HG03558 (cell line): ENCODE results near the gene PASK.

Source experiments
- ATAC-seq: cut with Tn5 transposase; IDR thresholded peaks from one replicate; pipeline ENCODE4 v1.9.1; 2021; ENCODE audit warnings: moderate number of reproducible peaks; ENCODE audit not compliant: unreplicated experiment; ENCODE audit errors: extremely low read depth

PASK gene

DNA sequence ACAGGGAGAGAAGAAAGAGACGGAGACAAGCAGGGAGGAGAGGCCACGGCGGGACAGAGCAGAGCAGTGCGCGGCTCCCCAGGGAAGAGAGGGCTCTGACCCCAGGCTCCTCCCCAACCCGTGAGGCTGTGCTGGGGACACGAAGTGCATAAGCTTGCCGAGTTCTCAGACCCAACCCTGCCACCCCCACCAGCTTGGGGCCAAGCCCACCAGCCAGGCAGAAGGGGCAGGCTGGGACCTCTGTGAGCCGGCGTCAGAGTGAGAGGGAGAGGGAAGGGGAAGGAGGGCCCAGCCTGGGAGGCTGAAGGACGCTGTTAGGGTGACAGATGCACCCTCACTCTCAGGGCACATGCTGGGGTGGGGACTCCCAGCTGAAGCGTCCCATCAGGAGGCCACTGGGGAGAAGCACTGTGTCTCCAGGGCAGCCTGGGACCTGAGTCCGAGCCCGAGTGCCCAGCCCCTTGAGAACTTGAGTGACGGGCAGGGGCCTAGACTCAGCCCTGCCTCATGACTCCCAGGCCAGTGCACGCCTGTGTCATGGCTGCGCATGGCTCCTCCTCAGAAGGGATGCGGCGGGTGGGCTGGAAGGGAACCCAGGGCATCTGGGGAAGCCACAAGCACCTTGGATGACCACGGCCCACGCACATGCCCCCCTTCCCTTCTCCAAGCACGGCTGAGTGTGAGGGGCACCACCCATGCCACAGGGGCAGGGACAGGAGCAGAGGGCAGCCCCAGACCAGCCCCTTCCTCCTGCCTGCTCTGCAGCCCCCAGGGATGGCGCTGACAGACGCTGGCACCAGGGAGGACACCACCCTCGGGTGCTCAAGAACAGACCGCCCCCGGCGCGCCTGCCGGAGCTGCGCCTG is 78.2 kb downstream of the PASK start:
- ATAC-seq, result no peak

DNA sequence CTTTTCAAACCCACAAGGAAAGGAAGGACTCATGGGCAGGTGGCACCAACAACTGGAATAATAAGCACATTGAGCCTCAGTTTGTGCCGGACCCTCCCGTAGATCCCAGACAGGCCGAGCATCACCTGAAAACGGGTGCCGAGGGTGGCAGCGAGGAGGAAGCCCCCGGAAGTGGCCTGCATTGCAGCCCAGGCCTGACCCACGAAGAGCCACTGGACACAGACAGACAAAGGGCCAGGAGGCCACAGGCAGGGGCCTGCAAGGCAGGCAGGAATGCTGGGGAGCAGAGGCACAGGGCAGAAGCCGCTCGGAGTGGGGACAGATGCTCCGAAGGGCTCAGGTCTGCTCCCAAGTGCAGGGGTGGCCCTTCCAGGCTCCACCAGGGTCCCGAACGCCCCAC is 78.9 kb downstream of the PASK start:
- ATAC-seq, result no peak

DNA sequence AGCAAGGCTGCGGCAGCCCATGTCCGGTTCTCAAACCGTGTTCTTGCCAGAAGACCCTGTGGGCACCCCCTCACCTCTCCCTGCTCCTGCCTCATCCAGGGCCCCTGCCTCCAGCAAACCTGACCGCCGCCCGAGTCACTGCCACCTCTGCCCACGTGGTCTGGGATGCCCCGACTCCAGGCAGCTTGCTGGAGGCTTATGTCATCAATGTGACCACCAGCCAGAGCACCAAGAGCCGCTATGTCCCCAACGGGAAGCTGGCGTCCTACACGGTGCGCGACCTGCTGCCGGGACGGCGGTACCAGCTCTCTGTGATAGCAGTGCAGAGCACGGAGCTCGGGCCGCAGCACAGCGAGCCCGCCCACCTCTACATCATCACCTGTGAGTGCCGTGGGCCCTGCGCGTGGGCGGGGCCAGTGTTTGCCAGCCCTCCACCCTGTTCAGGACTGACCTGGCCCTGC is 79.4 kb downstream of the PASK start:
- no peak for ATAC-seq

DNA sequence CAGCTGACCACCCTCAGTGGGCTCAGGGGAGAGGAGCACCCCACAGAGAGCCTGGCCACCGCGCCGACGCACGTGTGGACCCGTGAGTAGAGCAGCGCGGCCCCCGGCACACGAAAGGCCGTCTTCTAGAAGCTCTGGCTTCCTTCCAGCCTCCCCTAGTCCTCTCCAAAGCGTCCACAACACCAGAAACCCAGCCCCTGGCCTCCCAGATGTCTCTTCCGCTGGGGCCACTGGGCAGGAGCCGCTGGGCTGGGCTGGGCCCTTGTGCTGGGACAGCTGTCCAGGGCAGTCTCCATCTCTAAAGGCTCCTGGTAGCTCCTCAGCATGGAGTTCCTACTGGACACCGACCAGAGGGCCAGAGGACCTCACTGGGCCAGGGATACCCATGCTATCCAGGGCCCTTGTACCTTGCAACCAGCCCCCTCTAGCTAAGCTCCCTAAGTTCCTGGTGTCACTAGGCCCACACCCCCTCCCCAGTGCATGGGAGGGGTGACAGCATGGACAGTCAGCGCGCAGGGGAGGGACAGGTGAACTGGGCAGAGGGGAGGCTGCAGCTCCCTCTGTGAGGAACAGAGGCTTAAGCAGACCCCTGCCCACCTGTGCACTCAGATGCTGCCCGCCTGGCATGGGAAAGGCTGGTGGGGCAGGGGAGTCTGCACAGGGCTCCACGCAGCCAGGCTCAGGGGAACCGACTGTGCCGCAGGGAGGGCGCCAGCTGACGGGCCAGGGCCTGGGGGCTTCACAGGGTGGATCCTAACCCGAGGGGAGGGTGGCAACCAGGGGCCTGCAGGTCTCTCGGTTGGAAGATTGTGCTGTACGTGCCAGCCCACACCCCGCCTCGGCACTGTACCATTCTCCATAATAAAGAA is 80.1 kb downstream of the PASK start:
- no peak for ATAC-seq

DNA sequence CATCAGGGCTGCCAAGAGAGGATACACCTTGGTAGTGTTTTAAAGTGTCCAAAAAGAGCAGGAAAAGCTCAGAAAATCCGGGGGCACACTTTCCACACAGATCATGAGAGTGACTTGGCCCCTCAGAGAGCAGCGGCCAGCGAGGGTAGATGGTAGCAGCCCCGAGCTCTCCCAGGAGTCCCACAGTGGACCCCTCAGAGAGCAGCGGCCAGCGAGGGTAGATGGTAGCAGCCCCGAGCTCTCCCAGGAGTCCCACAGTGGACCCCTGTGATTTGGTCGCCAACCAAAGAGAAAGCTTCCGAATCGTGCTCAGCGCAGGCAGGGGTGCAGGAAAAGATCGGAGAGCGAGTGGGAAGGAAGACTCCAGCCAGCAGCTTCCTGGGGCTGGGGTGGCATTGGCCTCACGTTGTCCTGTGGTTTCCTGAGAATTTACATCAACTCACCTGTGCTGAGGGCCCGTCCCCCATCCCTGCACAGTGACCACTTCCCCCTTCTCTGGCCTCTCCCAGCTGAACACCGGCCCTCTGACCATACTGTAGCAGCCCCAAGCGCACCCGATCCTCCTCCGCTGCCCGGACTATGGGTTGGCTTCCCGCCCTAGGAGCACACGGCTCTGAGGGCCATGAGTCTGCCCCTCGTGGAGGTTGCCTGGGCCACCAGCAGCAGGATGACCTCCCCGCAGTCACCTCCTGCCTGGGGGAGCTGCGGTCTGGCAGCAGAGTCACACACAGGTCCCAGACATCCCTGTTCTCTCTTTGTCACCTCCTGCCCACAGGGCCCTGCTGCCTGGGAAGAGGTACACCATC is 80.9 kb downstream of the PASK start:
- no peak for ATAC-seq

DNA sequence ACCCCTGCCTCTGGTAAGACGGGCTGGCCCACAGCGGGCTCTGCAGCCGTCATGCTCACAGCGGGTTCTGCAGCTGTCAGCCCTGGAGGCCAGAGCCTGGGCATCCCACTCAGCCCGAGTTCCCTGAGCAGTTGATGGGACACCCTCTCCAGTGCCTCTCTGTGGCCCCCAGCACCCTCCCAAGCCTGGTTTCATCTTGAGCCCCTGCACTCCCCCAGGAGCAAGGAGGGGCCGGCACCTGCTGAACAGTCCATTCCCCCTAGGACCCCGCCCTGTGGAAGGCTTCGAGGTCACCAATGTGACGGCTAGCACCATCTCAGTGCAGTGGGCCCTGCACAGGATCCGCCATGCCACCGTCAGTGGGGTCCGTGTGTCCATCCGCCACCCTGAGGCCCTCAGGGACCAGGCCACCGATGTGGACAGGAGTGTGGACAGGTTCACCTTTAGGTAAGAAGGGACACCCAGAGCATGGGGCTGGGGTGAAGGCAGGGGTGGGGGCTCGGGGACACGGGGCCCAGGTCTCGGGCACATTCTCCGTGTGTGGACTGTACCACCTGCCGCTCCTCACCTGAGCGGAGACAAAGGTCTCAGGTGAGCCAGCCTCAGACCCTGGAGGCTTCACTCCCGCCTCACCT is 81.7 kb downstream of the PASK start:
- ATAC-seq, result no peak

DNA sequence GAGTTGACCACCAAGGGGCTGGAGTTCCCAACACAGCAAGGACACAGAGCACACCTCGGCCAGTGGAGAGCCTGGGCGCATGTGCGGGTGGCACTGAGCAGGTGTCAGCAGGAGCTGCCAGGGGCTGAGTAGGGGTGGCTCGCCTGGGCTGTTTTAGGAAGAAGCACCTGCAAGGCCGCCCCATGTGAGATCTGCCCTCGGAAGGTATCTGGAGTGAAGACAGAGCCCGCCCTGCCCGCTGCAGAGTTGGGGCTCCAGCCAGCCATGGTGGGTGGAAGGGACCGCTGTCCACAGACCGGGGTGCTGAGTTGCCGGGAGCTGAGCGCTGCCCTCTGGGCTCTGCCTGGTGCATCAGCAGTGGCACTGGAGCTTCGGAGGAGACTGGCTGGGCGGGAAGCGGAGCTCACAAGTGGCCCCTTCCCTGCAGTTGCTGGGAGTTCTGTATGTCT is 82.4 kb downstream of the PASK start:
- no peak for ATAC-seq

DNA sequence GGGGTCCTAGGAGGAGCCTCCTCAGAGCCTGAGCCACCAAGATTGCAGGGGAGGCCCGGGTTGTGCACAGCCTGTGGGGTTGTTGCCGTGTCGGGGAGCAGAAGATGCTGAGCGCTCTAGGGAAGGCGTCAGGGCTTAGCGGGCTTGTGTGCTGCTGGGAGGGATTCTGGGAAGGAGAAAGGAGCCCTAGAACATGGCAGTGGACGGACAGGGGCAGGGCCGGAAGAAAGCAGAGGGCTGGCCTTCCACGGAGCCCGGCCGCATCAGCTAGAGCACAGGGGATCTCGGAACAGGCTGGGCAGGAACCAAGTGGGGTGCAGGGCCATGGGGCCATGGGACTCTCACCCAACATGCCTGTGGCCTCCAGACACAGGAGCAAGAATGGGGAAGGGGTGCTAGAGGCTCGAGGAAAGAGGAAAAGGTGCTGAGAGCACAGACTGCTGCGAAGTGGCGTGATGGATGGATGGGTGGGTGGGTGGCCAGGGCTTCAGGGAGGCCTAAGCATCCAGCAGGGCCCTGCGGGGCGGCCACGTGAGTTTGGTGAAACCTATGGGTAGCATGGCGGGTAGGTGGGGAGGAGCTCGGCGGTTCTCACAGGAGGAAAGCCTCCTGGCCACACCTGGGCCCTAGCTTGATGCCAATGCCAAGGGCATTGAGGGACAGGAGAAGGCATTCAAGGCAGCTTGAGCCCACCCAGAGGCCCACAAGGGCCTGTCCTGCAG is 82.9 kb downstream of the PASK start:
- ATAC-seq, result no peak

DNA sequence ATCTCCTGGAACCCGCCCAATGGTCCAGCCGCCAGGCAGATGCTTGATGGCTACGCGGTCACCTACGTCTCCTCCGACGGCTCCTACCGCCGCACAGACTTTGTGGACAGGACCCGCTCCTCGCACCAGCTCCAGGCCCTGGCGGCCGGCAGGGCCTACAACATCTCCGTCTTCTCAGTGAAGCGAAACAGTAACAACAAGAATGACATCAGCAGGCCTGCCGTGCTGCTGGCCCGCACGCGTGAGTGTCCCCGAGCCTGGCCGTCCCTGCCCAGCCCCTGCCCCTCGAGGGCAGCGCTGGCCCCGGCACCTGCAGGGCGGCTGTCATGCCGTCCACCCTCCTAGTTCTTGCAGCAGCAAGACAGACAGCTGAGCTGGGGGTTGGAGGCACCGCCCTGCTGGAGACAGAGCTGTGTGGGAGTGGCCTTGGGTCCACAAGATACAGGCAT is 83.9 kb downstream of the PASK start:
- no peak for ATAC-seq

DNA sequence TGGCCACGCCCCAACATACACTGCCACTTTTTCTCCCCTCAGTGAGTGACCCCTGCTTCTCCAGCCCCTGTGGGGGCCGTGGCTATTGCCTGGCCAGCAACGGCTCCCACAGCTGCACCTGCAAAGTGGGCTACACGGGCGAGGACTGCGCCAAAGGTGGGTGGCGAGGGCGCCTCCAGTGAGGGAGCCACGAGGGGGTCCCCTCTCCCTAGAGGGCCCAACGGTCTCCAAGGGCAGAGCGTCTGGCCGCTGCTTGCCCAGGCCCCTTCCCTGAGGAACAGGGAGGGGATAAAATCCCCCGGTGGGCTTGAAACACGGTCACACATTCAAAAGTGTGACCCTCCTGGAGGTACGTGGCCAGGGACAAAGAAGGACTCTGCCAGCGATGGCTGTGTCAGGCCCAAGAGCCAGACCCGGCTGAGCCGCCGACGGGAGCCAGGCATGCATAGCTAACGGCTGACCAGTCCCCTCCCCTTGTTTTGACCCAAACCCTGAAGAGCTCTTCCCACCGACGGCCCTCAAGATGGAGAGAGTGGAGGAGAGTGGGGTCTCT is 84.4 kb downstream of the PASK start:
- ATAC-seq, result no peak

DNA sequence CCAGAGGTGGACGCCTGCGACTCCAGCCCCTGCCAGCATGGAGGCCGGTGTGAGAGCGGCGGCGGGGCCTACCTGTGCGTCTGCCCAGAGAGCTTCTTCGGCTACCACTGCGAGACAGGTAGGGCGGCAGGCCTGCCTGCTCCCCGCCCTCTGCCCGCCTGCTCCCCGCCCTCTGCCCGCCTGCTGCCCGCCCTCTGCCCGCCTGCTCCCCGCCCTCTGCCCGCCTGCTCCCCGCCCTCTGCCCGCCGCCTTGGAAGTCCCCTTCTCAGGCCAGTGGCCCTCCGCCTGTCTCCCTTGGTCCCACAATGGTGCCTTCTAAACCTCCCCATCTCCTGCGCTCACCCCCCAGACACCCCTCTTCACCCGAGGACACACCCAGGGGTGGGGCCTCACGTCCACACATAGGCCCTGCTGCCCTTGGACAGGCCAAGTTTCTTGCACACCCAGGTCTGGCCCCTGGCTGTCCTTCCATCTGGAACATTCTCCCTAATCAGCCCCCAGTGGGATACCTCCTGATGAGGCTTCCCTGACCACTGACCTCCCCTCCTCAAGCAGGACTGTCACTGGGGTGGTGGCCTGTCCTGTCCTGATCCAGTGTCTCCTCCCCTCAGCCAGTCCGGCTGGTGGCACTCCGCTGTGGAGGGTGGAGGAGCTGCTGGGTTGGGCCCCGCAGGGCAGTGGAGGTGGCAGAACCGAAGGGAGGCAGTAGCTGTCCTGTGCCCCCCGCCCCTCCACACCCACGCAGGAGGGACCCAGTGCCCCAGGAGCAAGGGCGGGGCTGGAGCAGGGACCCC is 85.1 kb downstream of the PASK start:
- ATAC-seq, result no peak

DNA sequence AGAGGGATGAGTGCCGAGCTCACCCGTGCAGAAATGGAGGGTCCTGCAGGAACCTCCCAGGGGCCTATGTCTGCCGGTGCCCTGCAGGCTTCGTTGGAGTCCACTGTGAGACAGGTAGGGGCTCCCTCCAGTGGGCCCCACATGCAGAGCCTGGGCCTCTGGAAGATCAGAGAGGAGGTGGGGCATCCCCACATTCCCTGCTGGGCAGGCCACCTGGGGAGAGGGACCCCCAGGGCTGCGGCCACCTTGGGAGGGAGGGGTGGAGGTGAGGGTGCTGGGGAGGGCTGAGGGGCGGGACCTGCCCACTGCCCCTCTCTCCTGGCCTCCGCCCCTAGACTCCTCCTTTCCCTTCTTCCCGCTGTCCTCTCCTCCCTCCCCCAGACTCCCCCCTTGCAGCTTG is 85.7 kb downstream of the PASK start:
- no peak for ATAC-seq

DNA sequence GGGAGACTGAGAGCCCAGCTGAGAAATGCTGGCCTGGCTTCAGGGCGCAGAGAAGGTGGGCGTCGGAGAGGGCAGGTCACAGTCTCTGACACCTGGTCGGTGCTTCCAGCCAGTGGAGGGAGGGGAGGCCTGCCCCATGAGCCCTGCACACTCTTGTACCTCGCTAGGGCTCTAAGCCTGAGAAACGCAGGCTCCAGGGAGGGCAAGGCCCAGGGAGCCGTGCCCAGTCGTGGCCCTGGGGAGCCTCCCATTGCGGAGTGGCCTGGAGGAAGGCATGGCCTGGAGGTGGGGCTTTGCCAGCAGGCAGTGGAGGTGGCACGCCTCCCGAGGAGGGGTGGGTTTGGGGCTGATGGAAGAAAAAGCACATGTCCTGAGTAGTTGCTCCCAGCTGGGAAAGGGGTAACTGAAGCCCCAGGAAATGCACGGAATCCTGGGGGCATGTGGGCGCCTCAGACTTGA is 86.2 kb downstream of the PASK start:
- no peak for ATAC-seq

DNA sequence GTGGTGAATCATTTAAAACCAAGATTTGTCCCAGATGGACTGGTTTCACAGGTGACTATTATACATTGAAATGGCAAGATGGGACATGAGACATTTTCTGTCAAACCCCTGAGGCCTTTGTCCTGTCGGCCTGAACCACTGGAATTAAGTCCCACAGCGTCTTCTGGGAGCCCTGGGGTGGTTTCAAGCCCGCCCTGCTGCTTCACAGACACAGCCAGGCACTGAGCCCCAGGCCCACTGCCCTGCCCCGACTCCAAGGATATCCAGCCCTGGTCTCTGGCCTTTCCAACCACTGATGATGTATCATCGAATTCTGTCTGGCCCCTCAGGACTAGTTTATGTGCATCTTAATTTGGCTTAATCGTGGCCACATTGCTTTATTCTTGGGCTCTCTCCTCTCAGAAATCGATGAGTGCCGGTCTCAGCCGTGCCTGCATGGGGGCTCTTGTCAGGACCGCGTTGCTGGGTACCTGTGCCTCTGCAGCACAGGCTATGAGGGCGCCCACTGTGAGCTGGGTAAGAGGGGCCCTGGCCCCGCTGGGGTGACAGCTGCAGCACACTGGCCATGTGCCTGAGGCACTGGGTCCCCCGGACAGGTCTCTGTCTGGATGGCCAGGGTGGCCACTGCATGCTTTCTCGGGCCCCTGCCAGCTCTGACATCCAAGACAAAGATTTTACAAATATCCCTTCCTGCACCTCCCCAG is 86.7 kb downstream of the PASK start:
- ATAC-seq, result no peak

DNA sequence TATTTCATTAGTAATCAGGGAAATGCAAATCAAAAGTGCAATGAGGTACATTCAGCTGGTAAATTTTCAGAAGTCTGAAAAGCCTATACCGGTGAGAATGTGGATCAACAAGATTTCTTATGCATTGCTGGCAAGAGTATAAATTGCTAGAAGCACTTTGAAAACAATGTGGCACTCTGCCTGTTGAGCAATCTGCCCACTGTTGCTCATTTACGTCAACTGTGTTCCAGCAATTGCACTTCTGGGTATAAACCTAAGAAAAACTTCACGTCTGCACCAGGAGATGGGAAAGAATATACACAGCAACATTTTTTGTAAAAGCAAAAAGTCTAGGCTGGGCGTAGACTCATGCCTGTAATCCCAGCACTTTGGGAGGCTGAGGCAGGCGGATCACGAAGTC is 88.0 kb downstream of the PASK start:
- no peak for ATAC-seq
